MCF 10A (cell line): Measurements from ENCODE around the gene DPAGT1. TPM values are rescaled to one million over a fixed set of nuclear protein-coding genes. Genes with fewer than 3 reads are reported as not detected.

Experiments
- BruUV-seq: library from RNA; stranded (reverse); fragments of 400-500 nt; replicated peaks from 2 replicates; lab custom pipeline; 2021; lab: Mats Ljungman, UMichigan
- CTCF ChIA-PET: fragments of 300-600 bp; sonication (Branson Sonifier 250); formaldehyde crosslinking; extraction: SDS; loops from one replicate; lab custom pipeline; 2021; ENCODE audit warnings: antibody characterized with exemption, inconsistent platforms; lab: Yijun Ruan, JAX
- POLR2A ChIA-PET: fragments of 300-600, 350-650 bp; sonication (Branson Sonifier 250); formaldehyde crosslinking; extraction: SDS; loops from one replicate; lab custom pipeline; 2020; ENCODE audit warnings: antibody characterized with exemption, inconsistent platforms; lab: Yijun Ruan, JAX
- DNase-seq: peaks from one replicate; pipeline ENCODE4 v3.0.0-alpha.2; 2018; ENCODE audit not compliant: unreplicated experiment
- H3K27ac Mint-ChIP-seq: one replicate; pipeline ENCODE4 v1.8.0; 2022; ENCODE audit warnings: mild to moderate bottlenecking, low read depth, mixed read lengths; ENCODE audit not compliant: unreplicated experiment
- H3K27me3 Mint-ChIP-seq: one replicate; pipeline ENCODE4 v1.8.0; 2022; ENCODE audit warnings: mixed read lengths; ENCODE audit not compliant: insufficient read depth, unreplicated experiment
- H3K36me3 Mint-ChIP-seq: one replicate; pipeline ENCODE4 v1.8.0; 2022; ENCODE audit warnings: mild to moderate bottlenecking, moderate library complexity, mixed read lengths; ENCODE audit not compliant: insufficient read depth, unreplicated experiment
- H3K4me1 Mint-ChIP-seq: one replicate; pipeline ENCODE4 v1.8.0; 2022; ENCODE audit warnings: mixed read lengths; ENCODE audit not compliant: insufficient read depth, unreplicated experiment
- H3K4me3 Mint-ChIP-seq: one replicate; pipeline ENCODE4 v1.8.0; 2022; ENCODE audit warnings: mild to moderate bottlenecking, moderate library complexity, mixed read lengths; ENCODE audit not compliant: unreplicated experiment
- H3K9me3 Mint-ChIP-seq: one replicate; pipeline ENCODE4 v1.8.0; 2022; ENCODE audit warnings: mixed read lengths; ENCODE audit not compliant: unreplicated experiment
- CTCF ChIP-seq: fragments of 200-600 bp; IDR thresholded peaks from one replicate; pipeline ENCODE4 v1.8.0; 2022; ENCODE audit warnings: antibody characterized with exemption, mild to moderate bottlenecking; ENCODE audit not compliant: unreplicated experiment
- intact Hi-C: fragments of 100-400 bp; cut with micrococcal nuclease; formaldehyde crosslinking; loops from 2 replicates; pipeline ENCODE4 v1.14.1; 2022
- total RNA-seq: library from RNA; stranded (reverse); gene quantifications from 2 replicates; pipeline ENCODE4 v1.2.3, GENCODE V29; 2022

Gene DPAGT1
- total RNA-seq, 1 experiment from 2014 or later = 58.8 TPM

GRCh38 chr11:119118946-119119345 lies 17.3 kb upstream of the DPAGT1 start:
- ChIA-PET CTCF (interaction anchor here (0.6 to 1.3 kb wide), 5 partner anchors 9 to 78 kb away, joined by 3 to 5 read pairs (median 3); partner anchors contain the start of gene DPAGT1), POLR2A (interaction anchor here (0.6 to 6.7 kb wide), 5 partner anchors 13 to 121 kb away, joined by 3 to 149 read pairs (median 3); partner anchors contain the start of genes C2CD2L and DPAGT1)
- TF ChIP-seq CTCF = no peak
- intact Hi-C loops = no loop called here
- Mint-ChIP-seq H3K4me3 (no peak overlapping the region), H3K27me3 (no peaks in the 10 kb centered on the region), H3K9me3 (no peaks in the 10 kb centered on the region), H3K36me3 (peaks cover 36% of the 10 kb centered on the region), H3K27ac (no peak overlapping the region), H3K4me1 (peaks cover 25% of the 10 kb centered on the region)
- no TSS peak for BruUV-seq
- DNase-seq = no peak

- DNase-seq = no peak
- Mint-ChIP-seq H3K4me1 (peaks cover 25% of the 10 kb centered on the region), H3K9me3 (no peaks in the 10 kb centered on the region), H3K36me3 (peaks cover 37% of the 10 kb centered on the region), H3K27ac (no peak overlapping the region), H3K4me3 (no peak overlapping the region), H3K27me3 (no peaks in the 10 kb centered on the region)
- no peak for TF ChIP-seq CTCF
- POLR2A ChIA-PET = interaction anchor here (0.6 to 6.7 kb wide), 5 partner anchors 13 to 121 kb away, joined by 3 to 149 read pairs (median 3); partner anchors contain the start of genes C2CD2L and DPAGT1
- intact Hi-C loops = no loop called here
- CTCF ChIA-PET = interaction anchor here (0.6 to 1.3 kb wide), 5 partner anchors 8 to 78 kb away, joined by 3 to 5 read pairs (median 3); no protein-coding TSS in a partner anchor
- BruUV-seq = no TSS peak
Observed at GRCh38 chr11:119118227-119118626, 16.6 kb upstream of the DPAGT1 start.

GRCh38 chr11:119117004-119117706 lies 15.5 kb upstream of the DPAGT1 start:
- H3K4me3 Mint-ChIP-seq = no peak overlapping the region
- no peak overlapping the region for H3K27ac Mint-ChIP-seq
- H3K36me3 Mint-ChIP-seq = peaks cover 36% of the 10 kb centered on the region
- H3K4me1 Mint-ChIP-seq = peaks cover 20% of the 10 kb centered on the region
- H3K9me3 Mint-ChIP-seq = no peaks in the 10 kb centered on the region
- no TSS peak for BruUV-seq
- no peak for TF ChIP-seq CTCF
- intact Hi-C loops = no loop called here
- ChIA-PET CTCF (interaction anchor here (0.6 kb wide), 1 partner anchor 26 kb away, joined by 3 read pairs; no protein-coding TSS in a partner anchor), POLR2A (no interaction called here)
- DNase-seq = no peak
- no peaks in the 10 kb centered on the region for H3K27me3 Mint-ChIP-seq

- peaks cover 15% of the 10 kb centered on the region for H3K4me1 Mint-ChIP-seq
- no peak for TF ChIP-seq CTCF
- no peaks in the 10 kb centered on the region for H3K27me3 Mint-ChIP-seq
- CTCF ChIA-PET = no interaction called here
- H3K4me3 Mint-ChIP-seq = no peak overlapping the region
- H3K27ac Mint-ChIP-seq = no peak overlapping the region
- H3K9me3 Mint-ChIP-seq = no peaks in the 10 kb centered on the region
- BruUV-seq = no TSS peak
- H3K36me3 Mint-ChIP-seq = peaks cover 42% of the 10 kb centered on the region
- intact Hi-C loops = no loop called here
- DNase-seq = no peak
- POLR2A ChIA-PET = interaction anchor here (0.7 kb wide), 1 partner anchor 15 kb away, joined by 3 read pairs; the partner anchor contains the start of gene DPAGT1
Observed at GRCh38 chr11:119116601-119117000, 14.9 kb upstream of the DPAGT1 start.
